WTC11 (cell line): ENCODE measurements around the gene TPCN2. TPM values are rescaled to one million over a fixed set of nuclear protein-coding genes. Genes with fewer than 3 reads are reported as not detected.

Experiments used
- AR ChIP-seq: fragments of 250-450 bp; sonication (Bioruptor Pico); IDR thresholded peaks from 2 replicates; pipeline ENCODE4 v1.9.0; 2021; ENCODE audit warnings: mild to moderate bottlenecking
- ARID4B ChIP-seq: sonication (generic); formaldehyde crosslinking; IDR thresholded peaks from 2 replicates; pipeline ENCODE4 v1.8.0; 2023; ENCODE audit warnings: missing genetic modification reagents, mild to moderate bottlenecking, borderline replicate concordance
- ATF2 ChIP-seq: sonication (generic); formaldehyde crosslinking; IDR thresholded peaks from 2 replicates; pipeline ENCODE4 v1.8.1; 2022; ENCODE audit warnings: low read depth, missing genetic modification reagents, borderline replicate concordance
- CREM ChIP-seq: sonication (generic); formaldehyde crosslinking; IDR thresholded peaks from 2 replicates; pipeline ENCODE4 v1.8.1; 2022; ENCODE audit warnings: mild to moderate bottlenecking, missing genetic modification reagents, moderate library complexity
- E2F1 ChIP-seq: sonication (generic); formaldehyde crosslinking; IDR thresholded peaks from 2 replicates; pipeline ENCODE4 v1.8.0; 2022; ENCODE audit warnings: mild to moderate bottlenecking, missing genetic modification reagents
- ERG ChIP-seq: fragments of 250-450 bp; sonication (Bioruptor Pico); IDR thresholded peaks from 2 replicates; pipeline ENCODE4 v1.8.0; 2021; ENCODE audit warnings: mild to moderate bottlenecking
- ETV6 ChIP-seq: sonication (generic); formaldehyde crosslinking; IDR thresholded peaks from 2 replicates; pipeline ENCODE4 v1.8.1; 2022; ENCODE audit warnings: mild to moderate bottlenecking, missing genetic modification reagents
- GABPB1 ChIP-seq: sonication (generic); formaldehyde crosslinking; IDR thresholded peaks from 2 replicates; pipeline ENCODE4 v1.8.1; 2023; ENCODE audit warnings: mild to moderate bottlenecking, missing genetic modification reagents
- GTF2I ChIP-seq: fragments of 250-450 bp; sonication (Bioruptor Pico); conservative IDR thresholded peaks from 2 replicates; pipeline ENCODE4 v1.4.0; 2021; ENCODE audit warnings: mild to moderate bottlenecking
- HMGA2 ChIP-seq: fragments of 250-450 bp; sonication (Bioruptor Pico); IDR thresholded peaks from 2 replicates; pipeline ENCODE4 v1.4.0; 2021; ENCODE audit warnings: mild to moderate bottlenecking, moderate library complexity
- JUN ChIP-seq: sonication (generic); formaldehyde crosslinking; IDR thresholded peaks from 2 replicates; pipeline ENCODE4 v1.8.0; 2023; ENCODE audit warnings: mild to moderate bottlenecking, missing genetic modification reagents
- NFATC4 ChIP-seq: fragments of 250-450 bp; sonication (Bioruptor Pico); IDR thresholded peaks from 2 replicates; pipeline ENCODE4 v1.9.0; 2021; ENCODE audit warnings: mild to moderate bottlenecking
- NFYB ChIP-seq: sonication (generic); formaldehyde crosslinking; conservative IDR thresholded peaks from 2 replicates; pipeline ENCODE4 v1.8.0; 2022; ENCODE audit warnings: low read depth, missing genetic modification reagents
- NR1H2 ChIP-seq: sonication (generic); formaldehyde crosslinking; IDR thresholded peaks from 2 replicates; pipeline ENCODE4 v1.9.0; 2021; ENCODE audit warnings: mild to moderate bottlenecking, moderate library complexity, missing genetic modification reagents
- OVOL2 ChIP-seq: fragments of 250-450 bp; sonication (Bioruptor Pico); IDR thresholded peaks from 2 replicates; pipeline ENCODE4 v1.9.0; 2021; ENCODE audit warnings: mild to moderate bottlenecking, borderline replicate concordance
- RELA ChIP-seq: sonication (generic); formaldehyde crosslinking; IDR thresholded peaks from 2 replicates; pipeline ENCODE4 v1.8.1; 2022; ENCODE audit warnings: missing genetic modification reagents, mild to moderate bottlenecking, borderline replicate concordance
- SMAD4 ChIP-seq: sonication (generic); formaldehyde crosslinking; IDR thresholded peaks from 2 replicates; pipeline ENCODE4 v1.8.0; 2022; ENCODE audit warnings: mild to moderate bottlenecking, missing genetic modification reagents
- SP1 ChIP-seq: sonication (generic); formaldehyde crosslinking; conservative IDR thresholded peaks from 2 replicates; pipeline ENCODE4 v1.8.1; 2022; ENCODE audit warnings: missing genetic modification reagents
- TEAD1 ChIP-seq: sonication (generic); formaldehyde crosslinking; IDR thresholded peaks from 2 replicates; pipeline ENCODE4 v1.8.0; 2022; ENCODE audit warnings: mild to moderate bottlenecking, missing genetic modification reagents
- TEAD4 ChIP-seq: sonication (generic); formaldehyde crosslinking; IDR thresholded peaks from 2 replicates; pipeline ENCODE4 v1.8.0; 2022; ENCODE audit warnings: mild to moderate bottlenecking, missing genetic modification reagents
- ZNF281 ChIP-seq: sonication (generic); formaldehyde crosslinking; IDR thresholded peaks from 2 replicates; pipeline ENCODE4 v1.8.0; 2023; ENCODE audit warnings: mild to moderate bottlenecking, missing genetic modification reagents
- ZNF423 ChIP-seq: fragments of 250-450 bp; sonication (Bioruptor Pico); IDR thresholded peaks from 2 replicates; pipeline ENCODE4 v2.1.2; 2022; ENCODE audit warnings: mild to moderate bottlenecking, moderate library complexity
- ZNF671 ChIP-seq: fragments of 250-450 bp; sonication (Bioruptor Pico); IDR thresholded peaks from 2 replicates; pipeline ENCODE4 v1.8.0; 2021; ENCODE audit warnings: mild to moderate bottlenecking
- total RNA-seq: library from RNA; stranded (reverse); gene quantifications from 3 replicates; pipeline ENCODE4 v1.2.3, GENCODE V29; 2021
- TF ChIP-seq, protein P1 (sequence below): sonication (generic); formaldehyde crosslinking; IDR thresholded peaks from 2 replicates; pipeline ENCODE4 v1.8.1; 2023; ENCODE audit warnings: mild to moderate bottlenecking, moderate library complexity, missing genetic modification reagents

The TPCN2 gene
- total RNA-seq, 1 experiment from 2014 or later, result 24.6 TPM

DNA sequence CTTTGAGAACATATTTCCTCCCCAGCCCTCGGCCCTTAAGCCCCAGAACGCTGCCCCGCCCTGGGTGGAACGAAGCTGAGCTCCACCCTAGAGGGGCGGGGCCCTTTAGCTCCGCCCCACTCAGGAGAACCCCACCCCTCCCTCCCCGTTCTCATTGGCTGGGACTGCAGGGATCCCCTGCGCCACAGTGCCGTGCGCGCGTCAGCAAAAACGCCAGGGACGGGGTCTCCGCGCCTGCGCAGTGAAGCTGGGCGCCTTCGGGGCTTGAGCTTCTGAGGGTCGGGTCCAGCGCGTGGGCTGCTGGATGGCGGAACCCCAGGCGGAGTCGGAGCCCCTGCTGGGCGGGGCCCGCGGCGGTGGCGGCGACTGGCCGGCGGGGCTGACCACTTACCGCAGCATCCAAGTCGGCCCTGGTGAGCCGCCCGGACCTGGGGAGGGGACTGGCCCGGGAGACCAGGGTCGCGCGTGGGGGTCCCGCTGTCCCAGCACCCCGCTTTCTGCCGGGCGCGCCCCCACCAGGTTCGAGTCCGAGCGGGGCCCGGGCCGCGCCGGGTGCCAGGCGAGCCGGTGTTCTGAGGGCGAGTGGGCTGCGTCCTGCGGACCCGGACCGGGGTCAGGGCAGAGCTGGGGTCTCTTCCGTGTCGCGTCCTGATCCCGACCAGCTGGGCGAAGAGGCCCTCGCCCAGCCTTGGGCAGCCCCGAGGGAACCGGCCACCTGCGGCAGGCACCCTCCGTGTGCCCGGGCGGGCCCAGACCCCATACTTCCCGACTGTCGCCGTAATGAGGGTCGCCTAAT, at the start of gene TPCN2 (continued):
- TF ChIP-seq, protein P1, sequence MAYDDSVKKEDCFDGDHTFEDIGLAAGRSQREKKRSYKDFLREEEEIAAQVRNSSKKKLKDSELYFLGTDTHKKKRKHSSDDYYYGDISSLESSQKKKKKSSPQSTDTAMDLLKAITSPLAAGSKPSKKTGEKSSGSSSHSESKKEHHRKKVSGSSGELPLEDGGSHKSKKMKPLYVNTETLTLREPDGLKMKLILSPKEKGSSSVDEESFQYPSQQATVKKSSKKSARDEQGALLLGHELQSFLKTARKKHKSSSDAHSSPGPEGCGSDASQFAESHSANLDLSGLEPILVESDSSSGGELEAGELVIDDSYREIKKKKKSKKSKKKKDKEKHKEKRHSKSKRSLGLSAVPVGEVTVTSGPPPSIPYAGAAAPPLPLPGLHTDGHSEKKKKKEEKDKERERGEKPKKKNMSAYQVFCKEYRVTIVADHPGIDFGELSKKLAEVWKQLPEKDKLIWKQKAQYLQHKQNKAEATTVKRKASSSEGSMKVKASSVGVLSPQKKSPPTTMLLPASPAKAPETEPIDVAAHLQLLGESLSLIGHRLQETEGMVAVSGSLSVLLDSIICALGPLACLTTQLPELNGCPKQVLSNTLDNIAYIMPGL (CRISPR knock-in tag), result peak; percentile 74; the same call in 1 of the 2 replicates
- TF ChIP-seq AR, result no peak
- no peak for TF ChIP-seq JUN
- 0 out of 2 replicates have a peak, but pooled peaks have one; percentile 31 for TF ChIP-seq ETV6 (CRISPR knock-in tag)
- TF ChIP-seq ATF2 (CRISPR knock-in tag), result no peak
- no peak for TF ChIP-seq CREM (CRISPR knock-in tag)
- peak; percentile 79 for TF ChIP-seq SP1 (CRISPR knock-in tag)
- TF ChIP-seq TEAD1 (CRISPR knock-in tag), result no peak
- no peak for TF ChIP-seq SMAD4 (CRISPR knock-in tag)
- no peak for TF ChIP-seq NR1H2 (CRISPR knock-in tag)
- no peak for TF ChIP-seq OVOL2
- no peak for TF ChIP-seq NFATC4 (CRISPR knock-in tag)
- TF ChIP-seq ZNF281 (CRISPR knock-in tag), result no peak
- peak; percentile 66 for TF ChIP-seq NFYB
- TF ChIP-seq GABPB1, result peak; percentile 12; the same call in 1 of the 2 replicates
- no peak for TF ChIP-seq HMGA2 (CRISPR knock-in tag)
- TF ChIP-seq RELA, result 0 out of 2 replicates have a peak, but pooled peaks have one; percentile 65
- TF ChIP-seq ARID4B (CRISPR knock-in tag), result no peak
- no peak for TF ChIP-seq GTF2I
- no peak for TF ChIP-seq TEAD4
- no peak for TF ChIP-seq ZNF423 (CRISPR knock-in tag)
- 0 out of 2 replicates have a peak, but pooled peaks have one; percentile 50 for TF ChIP-seq E2F1 (CRISPR knock-in tag)
- TF ChIP-seq ERG (CRISPR knock-in tag), result no peak
- TF ChIP-seq ZNF671 (CRISPR knock-in tag), result no peak
